H1 (cell line): Measurements from ENCODE around the gene STARD8. TPM values are rescaled to one million over a fixed set of nuclear protein-coding genes. Genes with fewer than 3 reads are reported as not detected.

ENCODE experiments used
- CTCF ChIA-PET: fragments of 300-600 bp; sonication (Branson Sonifier 250); formaldehyde crosslinking; loops from one replicate; lab custom pipeline; 2021; ENCODE audit not compliant: partially characterized antibody; lab: Charles Lee
- POLR2A ChIA-PET: fragments of 300-600 bp; sonication (Branson Sonifier 250); formaldehyde crosslinking; loops from one replicate; lab custom pipeline; 2021; ENCODE audit warnings: inconsistent platforms; ENCODE audit not compliant: partially characterized antibody; lab: Charles Lee
- DNase-seq, 2 experiments: peaks; one replicate each; pipeline versions ENCODE4 v3.0.0 to v3.0.0-alpha.2; 2010 to 2022; ENCODE audit warnings: low spot score in 2 of 2, low read depth in 1 of 2, mixed read lengths in 1 of 2
- FAIRE-seq: peaks from 2 replicates; lab custom pipeline; 2011; peaks lifted over from hg19 to GRCh38; lab: Jason Lieb, UNC
- H2AFZ ChIP-seq: 2 replicates; pipeline ENCODE4 v1.8.1; 2012; ENCODE audit warnings: low read length, inconsistent platforms
- H2AK5ac ChIP-seq: 2 replicates; pipeline ENCODE4 v1.6.1; 2013; ENCODE audit warnings: low read depth, low read length
- H2BK120ac ChIP-seq: replicated peaks from 2 replicates; pipeline ENCODE3; 2013; ENCODE audit warnings: low read depth, low read length, inconsistent platforms
- H2BK12ac ChIP-seq: 2 replicates; pipeline ENCODE4 v1.6.1; 2013; ENCODE audit warnings: low read depth, low read length
- H2BK15ac ChIP-seq: 2 replicates; pipeline ENCODE4 v1.6.1; 2013; ENCODE audit warnings: low read length
- H2BK20ac ChIP-seq: 2 replicates; pipeline ENCODE4 v1.6.1; 2013; ENCODE audit warnings: low read length
- H2BK5ac ChIP-seq: 2 replicates; pipeline ENCODE4 v1.6.1; 2013; ENCODE audit warnings: low read depth, low read length
- H3K14ac ChIP-seq: 2 replicates; pipeline ENCODE4 v1.6.1; 2013; ENCODE audit warnings: inconsistent platforms; ENCODE audit not compliant: insufficient read length
- H3K18ac ChIP-seq: 2 replicates; pipeline ENCODE4 v1.6.1; 2013; ENCODE audit warnings: low read length; ENCODE audit errors: extremely low read depth
- H3K23ac ChIP-seq: 2 replicates; pipeline ENCODE4 v1.6.1; 2013; ENCODE audit warnings: inconsistent platforms; ENCODE audit not compliant: insufficient read length
- H3K23me2 ChIP-seq: 2 replicates; pipeline ENCODE4 v1.6.1; 2013; ENCODE audit warnings: low read depth, low read length
- H3K27ac ChIP-seq: 2 replicates; pipeline ENCODE4 v1.6.1; 2011; ENCODE audit warnings: low read depth, low read length, inconsistent platforms
- H3K27me3 ChIP-seq, 4 experiments: replicated peaks in 1 of 4; 1 replicate in 1 of 4; 2 replicates in 3 of 4; pipeline versions ENCODE4 v1.6.1 to v1.8.1; 2011 to 2013; ENCODE audit warnings: low read length in 3 of 4, mild to moderate bottlenecking in 3 of 4, inconsistent platforms in 2 of 4, mixed read lengths in 2 of 4, moderate library complexity in 1 of 4; ENCODE audit not compliant: control insufficient read depth in 3 of 4, insufficient read depth in 3 of 4; ENCODE audit errors: extremely low read depth in 1 of 4
- H3K36me3 ChIP-seq, 4 experiments: 2 replicates each; pipeline versions ENCODE4 v1.6.1 to v1.8.1; 2011 to 2013; ENCODE audit warnings: mild to moderate bottlenecking in 4 of 4, low read length in 3 of 4, moderate library complexity in 2 of 4, control low read depth in 1 of 4, inconsistent platforms in 1 of 4; ENCODE audit not compliant: insufficient read depth in 4 of 4, control insufficient read depth in 2 of 4
- H3K4ac ChIP-seq: replicated peaks from 2 replicates; pipeline ENCODE3; 2013; ENCODE audit warnings: low read length, low read depth, mixed read lengths, inconsistent platforms; ENCODE audit not compliant: insufficient read length
- H3K4me1 ChIP-seq, 4 experiments: replicated peaks in 1 of 4; 1 replicate in 1 of 4; 2 replicates in 3 of 4; pipeline versions ENCODE4 v1.6.1 to v1.8.1; 2011 to 2013; ENCODE audit warnings: low read length in 3 of 4, inconsistent platforms in 2 of 4, mixed read lengths in 1 of 4; ENCODE audit not compliant: insufficient read depth in 4 of 4, control insufficient read depth in 3 of 4
- H3K4me2 ChIP-seq, 2 experiments: 2 replicates each; pipeline versions ENCODE4 v1.6.1 to v1.8.1; 2011 to 2013; ENCODE audit warnings: low read depth in 2 of 2, low read length in 2 of 2, control low read depth in 1 of 2, inconsistent platforms in 1 of 2, mild to moderate bottlenecking in 1 of 2; ENCODE audit not compliant: insufficient read depth in 1 of 2
- H3K4me3 ChIP-seq, 4 experiments: fragments of 200-600, 300-600 bp in 1 of 4; sonication (generic), shearing (Covaris generic), sonication (Bioruptor Twin) in 1 of 4; 2 replicates each; pipeline versions ENCODE4 v1.5.1 to v1.8.1; 2011 to 2016; ENCODE audit warnings: low read length in 4 of 4, low read depth in 3 of 4, control low read depth in 2 of 4, inconsistent platforms in 2 of 4, mild to moderate bottlenecking in 2 of 4, mixed read lengths in 1 of 4, moderate library complexity in 1 of 4; ENCODE audit not compliant: insufficient read depth in 2 of 4; ENCODE audit errors: extremely low read depth in 1 of 4
- H3K56ac ChIP-seq: replicated peaks from 2 replicates; pipeline ENCODE3; 2013; ENCODE audit warnings: low read depth, mild to moderate bottlenecking, mixed read lengths, low read length, inconsistent platforms; ENCODE audit not compliant: insufficient read length
- H3K79me1 ChIP-seq: 2 replicates; pipeline ENCODE4 v1.6.1; 2013; ENCODE audit warnings: low read depth, low read length, control low read depth
- H3K79me2 ChIP-seq, 2 experiments: 2 replicates each; pipeline versions ENCODE4 v1.6.1 to v1.8.1; 2012 to 2013; ENCODE audit warnings: low read length in 2 of 2, mild to moderate bottlenecking in 2 of 2, inconsistent platforms in 1 of 2; ENCODE audit not compliant: insufficient read depth in 2 of 2, control insufficient read depth in 1 of 2
- H3K9ac ChIP-seq, 4 experiments: replicated peaks in 1 of 4; 1 replicate in 1 of 4; 2 replicates in 3 of 4; pipeline versions ENCODE4 v1.6.1 to v1.8.1; 2011 to 2013; ENCODE audit warnings: low read depth in 3 of 4, low read length in 3 of 4, control low read depth in 2 of 4, mild to moderate bottlenecking in 2 of 4, moderate library complexity in 2 of 4, inconsistent platforms in 1 of 4; ENCODE audit errors: extremely low read depth in 1 of 4
- H3K9me3 ChIP-seq, 2 experiments: 2 replicates each; pipeline versions ENCODE4 v1.6.1 to v1.8.1; 2012 to 2013; ENCODE audit warnings: mild to moderate bottlenecking in 2 of 2, moderate library complexity in 2 of 2, control low read depth in 1 of 2, inconsistent platforms in 1 of 2, low read depth in 1 of 2, low read length in 1 of 2, mixed read lengths in 1 of 2; ENCODE audit not compliant: insufficient read depth in 2 of 2
- H4K20me1 ChIP-seq, 2 experiments: replicated peaks in 1 of 2; 2 replicates each; pipeline versions ENCODE3 to v1.8.1; 2011 to 2013; ENCODE audit warnings: inconsistent platforms in 2 of 2, low read length in 2 of 2, mild to moderate bottlenecking in 1 of 2; ENCODE audit not compliant: insufficient read depth in 2 of 2, control insufficient read depth in 1 of 2
- H4K5ac ChIP-seq: 2 replicates; pipeline ENCODE4 v1.6.1; 2013; ENCODE audit warnings: low read length, low read depth, mixed read lengths, inconsistent platforms; ENCODE audit not compliant: insufficient read length
- H4K8ac ChIP-seq: 2 replicates; pipeline ENCODE4 v1.8.0; 2013; ENCODE audit warnings: mild to moderate bottlenecking, moderate library complexity, low read length, inconsistent platforms; ENCODE audit not compliant: insufficient read depth; ENCODE audit errors: extremely low read depth
- H4K91ac ChIP-seq: replicated peaks from 2 replicates; pipeline ENCODE3; 2013; ENCODE audit warnings: low read length, mixed read lengths, inconsistent platforms; ENCODE audit not compliant: insufficient read length
- CBX5 ChIP-seq: fragments of 300-800, 300-1000 bp; sonication (generic); IDR thresholded peaks from 2 replicates; pipeline ENCODE4 v1.7.1; 2016; ENCODE audit warnings: antibody characterized with exemption, low read length, low read depth
- CTBP2 ChIP-seq: IDR thresholded peaks from 2 replicates; pipeline ENCODE4 v1.7.0; 2011; ENCODE audit warnings: borderline replicate concordance, mild to moderate bottlenecking, moderate library complexity, mixed read lengths, low read length; ENCODE audit not compliant: insufficient read depth, insufficient read length
- NRF1 ChIP-seq: IDR thresholded peaks from 2 replicates; pipeline ENCODE4 v1.6.1; 2011; ENCODE audit warnings: mild to moderate bottlenecking, low read depth, low read length, improper control_type of control experiment
- TCF12 ChIP-seq: IDR thresholded peaks from 2 replicates; pipeline ENCODE4 v1.6.1; 2011; ENCODE audit warnings: low read depth, mild to moderate bottlenecking, low read length
- ZNF274 ChIP-seq: IDR thresholded peaks from 2 replicates; pipeline ENCODE4 v1.7.0; 2012; ENCODE audit warnings: low read length, borderline replicate concordance; ENCODE audit errors: extremely low read depth
- WGBS, 2 experiments: shearing (Covaris generic) in 1 of 2; methylation state at CpG; one replicate each; pipeline versions ENCODE4 v1.1.6 to v1.1.7; 2013 to 2015; ENCODE audit warnings: low lambda C conversion rate in 2 of 2, mixed read lengths in 2 of 2, inconsistent platforms in 1 of 2, low coverage in 1 of 2, missing lambda C conversion rate in 1 of 2; ENCODE audit not compliant: insufficient replicate concordance in 2 of 2, insufficient coverage in 1 of 2, insufficient read length in 1 of 2; ENCODE audit errors: extremely low coverage in 1 of 2, missing lambda C conversion rate in 1 of 2; 5-methylcytosine and 5-hydroxymethylcytosine counted together
- polyA plus RNA-seq, 7 experiments: library from polyadenylated mRNA; depleted of rRNA in 3 of 7; stranded (reverse) in 5 of 7; unstranded in 2 of 7; fragments of >200 nt in 5 of 7; fragments of 200-250 nt in 2 of 7; gene quantifications; 1 replicate in 5 of 7; 2 replicates in 1 of 7; 4 replicates in 1 of 7; pipeline versions ENCODE4 v1.2.1 to v1.2.3, GENCODE V29; 2011 to 2013; ENCODE audit warnings: missing spikeins in 2 of 7, mixed read lengths in 2 of 7
- total RNA-seq: library from RNA; stranded (reverse); fragmentation: NEBNext Ultra II Directional; extraction: Animal tissue kit (Norgen Biotek cat#: 25700); gene quantifications from 2 replicates; pipeline ENCODE4 v1.2.1, GENCODE V29; 2021
- TF ChIP-seq, protein P1 (sequence below): IDR thresholded peaks from 2 replicates; pipeline ENCODE4 v1.6.1; 2011; ENCODE audit warnings: low read length, improper control_type of control experiment

The STARD8 gene
- total and polyA plus RNA-seq, 2 of the 8 experiments (the other 6 are each of a cell fraction or from before 2014, with no cell fraction given) = 1.8 to 3.8 TPM

DNA sequence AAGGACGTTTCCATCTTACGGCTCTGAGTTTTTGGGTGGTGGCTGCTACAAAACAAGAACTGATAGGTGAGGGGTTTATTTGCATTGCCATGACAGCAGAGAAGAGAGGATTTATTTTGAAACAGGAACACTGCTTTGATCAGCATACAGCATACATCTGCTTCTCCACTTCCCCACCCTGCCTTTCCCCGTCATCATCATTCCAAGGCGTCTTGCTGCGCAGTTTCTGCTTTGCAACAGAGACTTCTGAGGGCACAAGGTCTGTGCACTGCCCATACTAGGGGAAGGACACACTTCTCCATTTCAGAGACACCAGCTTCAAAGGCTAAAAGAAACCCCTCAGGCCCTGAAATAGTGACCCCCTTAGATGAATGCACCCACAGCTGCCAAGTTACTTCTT, 19.1 kb downstream of the STARD8 start:
- Histone ChIP-seq H3K79me1 (no peaks in the 10 kb centered on the region), H3K9ac (no peak overlapping the region), H2BK12ac (no peak overlapping the region), H3K4ac (no peak overlapping the region), H4K91ac (no peak overlapping the region), H2BK120ac (no peak overlapping the region), H2BK15ac (no peak overlapping the region), H3K56ac (no peak overlapping the region), H3K79me2 (no peaks in the 10 kb centered on the region), H4K5ac (no peak overlapping the region), H3K36me3 (no peaks in the 10 kb centered on the region), H3K9me3 (no peaks in the 10 kb centered on the region), H3K27ac (no peak overlapping the region), H2BK20ac (no peak overlapping the region), H2AK5ac (no peak overlapping the region), H4K8ac (no peak overlapping the region), H3K18ac (no peak overlapping the region), H3K23ac (no peak overlapping the region), H3K4me2 (no peak overlapping the region), H3K23me2 (no peaks in the 10 kb centered on the region), H3K27me3 (no peaks in the 10 kb centered on the region), H2AFZ (no peak overlapping the region), H2BK5ac (no peak overlapping the region), H3K4me1 (peaks cover 0 to 6% (median 0%) of the 10 kb centered on the region in 4 experiments; a peak in 3 of 7 replicates), H3K14ac (no peak overlapping the region), H4K20me1 (no peaks in the 10 kb centered on the region), H3K4me3 (no peak overlapping the region)
- no peak for FAIRE-seq
- ChIA-PET CTCF (interaction anchor here (1.1 to 2.4 kb wide), 3 partner anchors 15 to 67 kb away, joined by 3 to 6 read pairs (median 4); no protein-coding TSS in a partner anchor), POLR2A (no interaction called here)
- no peak for DNase-seq
- 95% methylated on average over 5 of the region's 5 CpGs; no CpG with 5 or more reads in 1 of the 2 experiments for WGBS, 2 experiments
- TF ChIP-seq NRF1 (no peak), CTBP2 (no peak), CBX5 (no peak), ZNF274 (no peak), TCF12 (no peak)
- TF ChIP-seq, protein P1, sequence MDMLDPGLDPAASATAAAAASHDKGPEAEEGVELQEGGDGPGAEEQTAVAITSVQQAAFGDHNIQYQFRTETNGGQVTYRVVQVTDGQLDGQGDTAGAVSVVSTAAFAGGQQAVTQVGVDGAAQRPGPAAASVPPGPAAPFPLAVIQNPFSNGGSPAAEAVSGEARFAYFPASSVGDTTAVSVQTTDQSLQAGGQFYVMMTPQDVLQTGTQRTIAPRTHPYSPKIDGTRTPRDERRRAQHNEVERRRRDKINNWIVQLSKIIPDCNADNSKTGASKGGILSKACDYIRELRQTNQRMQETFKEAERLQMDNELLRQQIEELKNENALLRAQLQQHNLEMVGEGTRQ = no peak
